ENCODE results near the gene IQSEC1.
A peak's percentile ranks its signal among the peaks of the same experiment; 100 is the strongest.

Gene IQSEC1

GRCh38 chr3:12995389-12996180 is 77.6 kb downstream of the IQSEC1 start:
- Histone ChIP-seq H3K9ac (ENCODE audit: low read length) (peak overlapping the region; percentile 88), H3K27me3 (replicated peaks; ENCODE audit: control insufficient read depth, insufficient read depth, low read length) (no peaks in the 10 kb centered on the region), H3K9me3 (ENCODE audit: control insufficient read depth, low read length) (no peaks in the 10 kb centered on the region), H3K36me3 (ENCODE audit: control insufficient read depth, insufficient read depth, low read length, severe bottlenecking) (no peaks in the 10 kb centered on the region), H3K4me1 (ENCODE audit: control insufficient read depth, insufficient read depth, low read length) (peaks cover 38% of the 10 kb centered on the region), H3K4me3 (ENCODE audit: low read length) (no peak overlapping the region)
- DNase-seq (ENCODE audit: low read depth) = no peak

DNA sequence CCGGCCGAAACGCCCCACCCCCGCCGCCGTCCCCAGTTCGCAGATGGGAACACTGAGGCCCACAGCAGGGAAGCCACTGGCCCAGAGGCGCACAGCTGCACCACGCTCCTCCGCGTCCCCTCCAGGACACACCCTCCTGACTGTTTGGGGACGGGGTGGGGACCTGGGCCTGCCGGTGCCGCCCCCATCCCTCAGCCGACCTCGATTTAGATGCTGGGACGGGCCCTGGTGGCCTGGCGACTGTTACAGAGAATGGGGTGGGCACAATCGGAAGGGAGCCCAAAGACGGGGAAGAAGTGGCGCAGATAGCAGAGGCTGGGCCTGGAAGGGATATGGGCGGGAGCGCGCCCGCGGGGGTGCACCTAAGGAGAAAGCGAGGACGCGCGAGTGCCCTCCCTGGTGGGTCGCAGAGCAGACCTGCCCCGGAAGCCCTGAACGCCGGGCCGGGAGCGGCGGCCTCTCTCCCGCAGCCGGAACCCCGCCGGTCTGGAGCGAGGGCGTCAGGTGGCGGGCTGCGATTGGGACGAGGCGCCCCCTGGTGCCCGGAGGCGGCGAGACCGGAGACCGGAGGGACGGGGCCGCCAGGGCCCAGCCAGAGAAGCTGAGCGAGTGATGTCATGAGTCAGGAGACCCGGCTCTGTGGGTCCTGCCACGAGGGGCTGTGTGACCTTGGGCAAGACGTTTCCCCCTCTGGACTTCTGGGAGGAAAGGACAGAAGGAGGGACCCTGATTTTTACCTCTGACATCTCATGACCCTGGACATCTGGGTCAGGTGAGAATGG is 78.4 kb downstream of the IQSEC1 start:
- DNase-seq (ENCODE audit: low read depth) = peak; percentile 95
- Histone ChIP-seq H3K27me3 (replicated peaks; ENCODE audit: control insufficient read depth, insufficient read depth, low read length) (no peaks in the 10 kb centered on the region), H3K36me3 (ENCODE audit: control insufficient read depth, insufficient read depth, low read length, severe bottlenecking) (no peaks in the 10 kb centered on the region)

GRCh38 chr3:12994357-12994606 is 78.9 kb downstream of the IQSEC1 start:
- no peaks in the 10 kb centered on the region for H3K36me3 ChIP-seq (ENCODE audit: control insufficient read depth, insufficient read depth, low read length, severe bottlenecking)
- peak overlapping the region; percentile 88 for H3K9ac ChIP-seq (ENCODE audit: low read length)
- H3K9me3 ChIP-seq (ENCODE audit: control insufficient read depth, low read length) = no peaks in the 10 kb centered on the region
- H3K4me3 ChIP-seq (ENCODE audit: low read length) = peak overlapping the region; percentile 89
- no peaks in the 10 kb centered on the region for H3K27me3 ChIP-seq (replicated peaks; ENCODE audit: control insufficient read depth, insufficient read depth, low read length)
- DNase-seq (ENCODE audit: low read depth) = peak; percentile 57
- peaks cover 39% of the 10 kb centered on the region for H3K4me1 ChIP-seq (ENCODE audit: control insufficient read depth, insufficient read depth, low read length)

More for the DNA sequence above, 78.4 kb downstream of the IQSEC1 start:
- H3K4me3 ChIP-seq (ENCODE audit: low read length) = peak overlapping the region; percentile 89
- peaks cover 44% of the 10 kb centered on the region for H3K4me1 ChIP-seq (ENCODE audit: control insufficient read depth, insufficient read depth, low read length)
- H3K9me3 ChIP-seq (ENCODE audit: control insufficient read depth, low read length) = no peaks in the 10 kb centered on the region
- peak overlapping the region; percentile 88 for H3K9ac ChIP-seq (ENCODE audit: low read length)

GRCh38 chr3:12993517-12994356 is 79.5 kb downstream of the IQSEC1 start:
- peak; percentile 58 for DNase-seq (ENCODE audit: low read depth)
- peak overlapping the region; percentile 89 for H3K4me3 ChIP-seq (ENCODE audit: low read length)
- peaks cover 33% of the 10 kb centered on the region for H3K4me1 ChIP-seq (ENCODE audit: control insufficient read depth, insufficient read depth, low read length)
- peak overlapping the region; percentile 88 for H3K9ac ChIP-seq (ENCODE audit: low read length)
- no peaks in the 10 kb centered on the region for H3K27me3 ChIP-seq (replicated peaks; ENCODE audit: control insufficient read depth, insufficient read depth, low read length)
- H3K9me3 ChIP-seq (ENCODE audit: control insufficient read depth, low read length) = no peaks in the 10 kb centered on the region
- no peaks in the 10 kb centered on the region for H3K36me3 ChIP-seq (ENCODE audit: control insufficient read depth, insufficient read depth, low read length, severe bottlenecking)

DNA sequence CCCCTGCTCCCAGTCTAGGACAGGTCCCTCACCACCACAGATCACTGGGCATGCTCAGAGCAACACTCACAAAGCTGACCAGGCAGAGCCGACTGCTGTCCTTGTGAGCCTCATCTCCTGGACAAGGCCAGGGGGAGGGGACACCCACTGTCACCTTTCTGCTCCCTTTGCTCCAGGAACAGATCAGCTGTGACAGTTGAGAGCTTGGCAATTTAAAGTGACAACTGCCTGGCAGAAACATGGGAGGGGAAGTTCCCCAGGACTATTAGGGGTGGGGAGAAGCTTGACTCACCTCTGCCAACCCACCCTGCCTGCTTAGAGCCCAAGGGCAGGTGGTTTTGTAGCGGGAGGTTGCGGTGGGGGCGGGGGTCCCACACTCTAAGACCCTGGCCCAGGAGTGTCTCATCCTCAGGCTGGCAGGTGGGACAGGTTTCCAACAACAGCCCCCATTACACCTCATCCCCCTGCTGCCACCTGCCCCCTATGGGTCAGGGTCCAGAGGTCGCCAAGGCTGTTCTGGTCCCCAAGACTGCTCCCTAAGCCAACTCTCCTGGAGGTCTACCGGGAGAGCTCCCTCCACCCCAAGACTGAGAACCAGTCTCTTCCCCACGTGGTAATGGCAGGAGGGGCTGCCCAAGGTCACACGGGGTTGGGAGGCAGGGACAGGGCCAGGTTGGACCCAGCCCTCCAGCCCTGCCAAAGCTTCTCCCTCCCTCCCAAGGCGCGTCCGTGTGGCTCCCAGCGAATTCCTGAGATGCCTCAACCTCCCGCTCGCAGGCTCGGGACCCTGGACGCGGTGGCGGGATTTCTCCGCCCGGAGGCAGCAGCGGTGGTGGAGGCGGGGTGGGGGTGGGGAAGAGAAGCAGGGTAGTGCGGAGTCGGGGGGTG is 80.4 kb downstream of the IQSEC1 start:
- peak overlapping the region; percentile 65 for H3K9ac ChIP-seq (ENCODE audit: low read length)
- H3K27me3 ChIP-seq (replicated peaks; ENCODE audit: control insufficient read depth, insufficient read depth, low read length) = no peaks in the 10 kb centered on the region
- peak; percentile 67 for DNase-seq (ENCODE audit: low read depth)
- H3K4me1 ChIP-seq (ENCODE audit: control insufficient read depth, insufficient read depth, low read length) = peaks cover 31% of the 10 kb centered on the region
- H3K4me3 ChIP-seq (ENCODE audit: low read length) = peak overlapping the region; percentile 79
- H3K9me3 ChIP-seq (ENCODE audit: control insufficient read depth, low read length) = no peaks in the 10 kb centered on the region
- H3K36me3 ChIP-seq (ENCODE audit: control insufficient read depth, insufficient read depth, low read length, severe bottlenecking) = no peaks in the 10 kb centered on the region

DNA sequence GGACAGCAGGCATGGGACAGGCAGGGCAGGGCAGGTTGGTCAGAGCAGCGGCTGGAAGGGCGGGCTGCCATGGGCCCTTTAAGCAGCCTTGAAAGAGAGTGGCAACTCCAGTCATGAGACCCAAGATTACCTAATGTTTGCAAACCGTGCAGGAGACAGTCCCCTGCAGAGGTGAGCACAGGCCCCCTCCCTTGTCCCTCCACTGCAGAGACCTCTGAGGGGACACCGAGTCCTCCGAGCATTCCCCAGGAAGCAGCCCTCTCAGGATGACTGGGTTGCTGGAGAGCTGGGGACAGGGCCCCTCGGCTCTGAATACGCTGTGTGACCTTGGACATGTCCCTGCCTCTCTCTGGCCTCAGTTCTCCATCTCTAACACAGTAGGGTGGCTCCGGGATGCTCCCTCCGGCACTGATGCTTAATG is 81.4 kb downstream of the IQSEC1 start:
- DNase-seq (ENCODE audit: low read depth) = no peak
- peaks cover 31% of the 10 kb centered on the region for H3K4me1 ChIP-seq (ENCODE audit: control insufficient read depth, insufficient read depth, low read length)
- H3K4me3 ChIP-seq (ENCODE audit: low read length) = no peak overlapping the region
- no peaks in the 10 kb centered on the region for H3K27me3 ChIP-seq (replicated peaks; ENCODE audit: control insufficient read depth, insufficient read depth, low read length)
- no peaks in the 10 kb centered on the region for H3K36me3 ChIP-seq (ENCODE audit: control insufficient read depth, insufficient read depth, low read length, severe bottlenecking)
- no peaks in the 10 kb centered on the region for H3K9me3 ChIP-seq (ENCODE audit: control insufficient read depth, low read length)
- H3K9ac ChIP-seq (ENCODE audit: low read length) = no peak overlapping the region

GRCh38 chr3:12991481-12991837 is 81.8 kb downstream of the IQSEC1 start:
- Histone ChIP-seq H3K27me3 (replicated peaks; ENCODE audit: control insufficient read depth, insufficient read depth, low read length) (no peaks in the 10 kb centered on the region), H3K9me3 (ENCODE audit: control insufficient read depth, low read length) (no peaks in the 10 kb centered on the region), H3K36me3 (ENCODE audit: control insufficient read depth, insufficient read depth, low read length, severe bottlenecking) (no peaks in the 10 kb centered on the region), H3K9ac (ENCODE audit: low read length) (no peak overlapping the region), H3K4me1 (ENCODE audit: control insufficient read depth, insufficient read depth, low read length) (peaks cover 30% of the 10 kb centered on the region), H3K4me3 (ENCODE audit: low read length) (no peak overlapping the region)
- DNase-seq (ENCODE audit: low read depth) = no peak

DNA sequence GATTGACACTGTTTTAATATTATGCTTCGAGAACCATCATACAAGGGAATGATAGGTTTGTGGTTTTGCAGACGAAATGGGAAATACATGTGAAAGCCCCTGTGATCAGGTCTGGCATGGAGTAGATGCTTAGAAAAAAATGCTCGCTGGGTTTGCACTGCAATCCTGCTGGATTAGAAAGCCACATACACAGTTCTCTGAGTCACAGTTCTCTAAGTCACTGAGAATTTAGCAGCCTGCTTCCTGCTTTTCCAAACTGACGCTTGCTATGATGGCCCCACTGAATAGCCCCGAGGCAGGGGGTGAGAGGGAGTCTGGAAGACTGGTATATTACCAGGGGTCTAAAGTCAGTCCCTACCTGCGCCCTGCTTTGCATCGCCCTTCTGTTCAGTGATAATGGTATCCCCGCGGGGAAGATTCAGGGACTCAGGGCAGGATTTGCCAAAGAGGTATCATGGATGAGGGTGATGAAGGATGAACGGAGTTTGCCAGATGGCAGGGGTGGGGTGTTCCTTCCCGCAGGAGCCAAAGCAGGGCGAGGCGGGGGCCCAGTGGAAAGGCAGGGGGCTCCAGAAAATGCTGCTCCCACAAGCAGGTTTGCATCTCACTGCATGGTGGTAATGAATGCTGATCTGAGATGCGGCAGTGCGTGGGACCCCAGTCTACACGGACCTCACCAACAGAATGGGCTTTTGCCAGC is 82.3 kb downstream of the IQSEC1 start:
- H3K4me3 ChIP-seq (ENCODE audit: low read length) = no peak overlapping the region
- DNase-seq (ENCODE audit: low read depth) = peak; percentile 85
- H3K27me3 ChIP-seq (replicated peaks; ENCODE audit: control insufficient read depth, insufficient read depth, low read length) = no peaks in the 10 kb centered on the region
- H3K9ac ChIP-seq (ENCODE audit: low read length) = no peak overlapping the region
- no peaks in the 10 kb centered on the region for H3K9me3 ChIP-seq (ENCODE audit: control insufficient read depth, low read length)
- peaks cover 25% of the 10 kb centered on the region for H3K4me1 ChIP-seq (ENCODE audit: control insufficient read depth, insufficient read depth, low read length)
- H3K36me3 ChIP-seq (ENCODE audit: control insufficient read depth, insufficient read depth, low read length, severe bottlenecking) = no peaks in the 10 kb centered on the region

- Histone ChIP-seq H3K9me3 (ENCODE audit: control insufficient read depth, low read length) (no peaks in the 10 kb centered on the region), H3K36me3 (ENCODE audit: control insufficient read depth, insufficient read depth, low read length, severe bottlenecking) (no peaks in the 10 kb centered on the region), H3K4me3 (ENCODE audit: low read length) (no peak overlapping the region), H3K9ac (ENCODE audit: low read length) (no peak overlapping the region), H3K4me1 (ENCODE audit: control insufficient read depth, insufficient read depth, low read length) (peaks cover 22% of the 10 kb centered on the region), H3K27me3 (replicated peaks; ENCODE audit: control insufficient read depth, insufficient read depth, low read length) (no peaks in the 10 kb centered on the region)
- peak; percentile 74 for DNase-seq (ENCODE audit: low read depth)
Observed at GRCh38 chr3:12990306-12990705, 82.9 kb downstream of the IQSEC1 start.

DNA sequence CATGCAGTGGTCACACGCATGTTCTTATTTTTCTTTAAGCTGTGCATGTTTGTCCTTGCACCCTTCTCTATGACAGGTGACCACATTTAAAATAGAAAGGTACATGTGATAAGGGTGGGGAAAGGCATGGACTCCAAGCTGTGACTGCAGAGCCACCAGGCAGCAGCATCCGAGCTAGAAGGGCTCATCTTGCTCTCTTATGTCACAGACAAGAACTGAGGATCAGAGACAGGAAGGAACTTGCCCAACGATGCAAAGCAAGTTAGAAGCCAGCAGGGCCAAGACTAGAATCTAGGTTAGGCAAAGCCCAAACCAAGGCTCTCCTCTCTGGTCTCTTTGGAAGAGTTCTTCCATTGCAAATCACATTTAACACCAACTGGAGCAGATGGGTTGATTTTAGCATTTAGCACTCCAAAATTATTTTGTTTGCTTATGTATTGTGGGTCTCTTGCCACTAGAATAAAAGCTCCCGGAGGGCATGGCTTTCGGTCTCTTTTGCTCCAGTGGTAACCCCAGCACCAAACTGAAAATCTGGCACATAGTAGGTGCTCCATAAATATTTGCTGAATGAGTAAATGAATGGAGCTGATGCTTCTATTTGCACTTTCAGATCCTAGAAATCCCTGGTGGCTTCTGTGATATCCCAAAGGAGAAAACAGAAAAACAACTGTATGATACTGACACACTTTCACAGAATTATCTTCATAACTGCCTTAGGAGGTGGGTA is 84.3 kb downstream of the IQSEC1 start:
- Histone ChIP-seq H3K9me3 (ENCODE audit: control insufficient read depth, low read length) (no peaks in the 10 kb centered on the region), H3K9ac (ENCODE audit: low read length) (no peak overlapping the region), H3K27me3 (replicated peaks; ENCODE audit: control insufficient read depth, insufficient read depth, low read length) (no peaks in the 10 kb centered on the region), H3K36me3 (ENCODE audit: control insufficient read depth, insufficient read depth, low read length, severe bottlenecking) (no peaks in the 10 kb centered on the region), H3K4me1 (ENCODE audit: control insufficient read depth, insufficient read depth, low read length) (peaks cover 19% of the 10 kb centered on the region), H3K4me3 (ENCODE audit: low read length) (no peak overlapping the region)
- DNase-seq (ENCODE audit: low read depth) = no peak
